COLO829 (cell line): ENCODE measurements around the gene HSP90AB1.

Experiments used
- DNase-seq: peaks from one replicate; pipeline ENCODE4 v3.0.0; 2012; ENCODE audit warnings: low spot score

HSP90AB1 gene

GRCh38 chr6:44246663-44247337 is at the start of gene HSP90AB1:
HSP90AB1 (plus strand) TSS chr6:44247101; CDS start chr6:44248630, 1,529 bp downstream.
- DNase-seq, result peak; percentile 98

- DNase-seq, result no peak
These were observed 48.2 kb upstream of the HSP90AB1 start for GRCh38 chr6:44198684-44199083.

- no peak for DNase-seq
These were observed 47.0 kb upstream of the HSP90AB1 start for GRCh38 chr6:44199883-44200282.

- DNase-seq, result no peak
These were observed 45.7 kb upstream of the HSP90AB1 start for GRCh38 chr6:44201200-44201599.

GRCh38 chr6:44201638-44202303 is 45.1 kb upstream of the HSP90AB1 start:
- DNase-seq, result no peak

- DNase-seq, result no peak
These were observed 44.4 kb upstream of the HSP90AB1 start for GRCh38 chr6:44202332-44202971.

GRCh38 chr6:44202972-44203750 is 43.7 kb upstream of the HSP90AB1 start:
- DNase-seq, result no peak

- DNase-seq, result no peak
These were observed 42.9 kb upstream of the HSP90AB1 start for GRCh38 chr6:44203955-44204354.

GRCh38 chr6:44207966-44208365 is 38.9 kb upstream of the HSP90AB1 start:
- no peak for DNase-seq

- DNase-seq, result no peak
These were observed 35.6 kb upstream of the HSP90AB1 start for GRCh38 chr6:44211284-44211683.

GRCh38 chr6:44214307-44214706 is 32.6 kb upstream of the HSP90AB1 start:
- DNase-seq, result no peak

- no peak for DNase-seq
These were observed 30.1 kb upstream of the HSP90AB1 start, which contains the start of gene MYMX for GRCh38 chr6:44216677-44217331. MYMX (plus strand) TSS chr6:44216926; CDS start chr6:44217472, 546 bp downstream.

GRCh38 chr6:44217332-44218143 is 29.4 kb upstream of the HSP90AB1 start:
- no peak for DNase-seq

GRCh38 chr6:44219053-44219814 is 27.7 kb upstream of the HSP90AB1 start:
- DNase-seq, result no peak

- no peak for DNase-seq
These were observed 26.8 kb upstream of the HSP90AB1 start for GRCh38 chr6:44219815-44220784.

GRCh38 chr6:44220913-44221290 is 26.0 kb upstream of the HSP90AB1 start:
- no peak for DNase-seq

- no peak for DNase-seq
These were observed 25.5 kb upstream of the HSP90AB1 start for GRCh38 chr6:44221291-44221960.

GRCh38 chr6:44221961-44222335 is 25.0 kb upstream of the HSP90AB1 start:
- no peak for DNase-seq
